ENCODE measurements around the gene PDE3B. TPM values are rescaled to one million over a fixed set of nuclear protein-coding genes. Genes with fewer than 3 reads are reported as not detected.

Gene PDE3B
- total and polyA plus RNA-seq, 9 of the 15 experiments (the other 6 are each of a cell fraction or from before 2014, with no cell fraction given) = 2.3 to 22.5 (median 12.2) TPM

- no peak for TF ChIP-seq FOXO4 (CRISPR knock-in tag; IDR thresholded peaks at IDR 0.05)
- TF ChIP-seq, protein P1, sequence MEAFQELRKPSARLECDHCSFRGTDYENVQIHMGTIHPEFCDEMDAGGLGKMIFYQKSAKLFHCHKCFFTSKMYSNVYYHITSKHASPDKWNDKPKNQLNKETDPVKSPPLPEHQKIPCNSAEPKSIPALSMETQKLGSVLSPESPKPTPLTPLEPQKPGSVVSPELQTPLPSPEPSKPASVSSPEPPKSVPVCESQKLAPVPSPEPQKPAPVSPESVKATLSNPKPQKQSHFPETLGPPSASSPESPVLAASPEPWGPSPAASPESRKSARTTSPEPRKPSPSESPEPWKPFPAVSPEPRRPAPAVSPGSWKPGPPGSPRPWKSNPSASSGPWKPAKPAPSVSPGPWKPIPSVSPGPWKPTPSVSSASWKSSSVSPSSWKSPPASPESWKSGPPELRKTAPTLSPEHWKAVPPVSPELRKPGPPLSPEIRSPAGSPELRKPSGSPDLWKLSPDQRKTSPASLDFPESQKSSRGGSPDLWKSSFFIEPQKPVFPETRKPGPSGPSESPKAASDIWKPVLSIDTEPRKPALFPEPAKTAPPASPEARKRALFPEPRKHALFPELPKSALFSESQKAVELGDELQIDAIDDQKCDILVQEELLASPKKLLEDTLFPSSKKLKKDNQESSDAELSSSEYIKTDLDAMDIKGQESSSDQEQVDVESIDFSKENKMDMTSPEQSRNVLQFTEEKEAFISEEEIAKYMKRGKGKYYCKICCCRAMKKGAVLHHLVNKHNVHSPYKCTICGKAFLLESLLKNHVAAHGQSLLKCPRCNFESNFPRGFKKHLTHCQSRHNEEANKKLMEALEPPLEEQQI (IDR thresholded peaks at IDR 0.05) = peak; percentile 97
- no peak for TF ChIP-seq ZFX (CRISPR knock-in tag; IDR thresholded peaks at IDR 0.05)
- TF ChIP-seq ZNF232 (CRISPR knock-in tag; IDR thresholded peaks at IDR 0.05) = no peak
- no peak for TF ChIP-seq IRF1 (CRISPR knock-in tag; IDR thresholded peaks at IDR 0.05; ENCODE audit: borderline replicate concordance)
- no peak for TF ChIP-seq PHTF2 (CRISPR knock-in tag; IDR thresholded peaks at IDR 0.05)
- TF ChIP-seq PTBP1 (IDR thresholded peaks at IDR 0.05; ENCODE audit: low read depth, low read length) = no peak
- TF ChIP-seq, protein P2, sequence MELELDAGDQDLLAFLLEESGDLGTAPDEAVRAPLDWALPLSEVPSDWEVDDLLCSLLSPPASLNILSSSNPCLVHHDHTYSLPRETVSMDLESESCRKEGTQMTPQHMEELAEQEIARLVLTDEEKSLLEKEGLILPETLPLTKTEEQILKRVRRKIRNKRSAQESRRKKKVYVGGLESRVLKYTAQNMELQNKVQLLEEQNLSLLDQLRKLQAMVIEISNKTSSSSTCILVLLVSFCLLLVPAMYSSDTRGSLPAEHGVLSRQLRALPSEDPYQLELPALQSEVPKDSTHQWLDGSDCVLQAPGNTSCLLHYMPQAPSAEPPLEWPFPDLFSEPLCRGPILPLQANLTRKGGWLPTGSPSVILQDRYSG (tag; conservative IDR thresholded peaks at IDR 0.05; ENCODE audit: low read depth) = no peak
- no peak for TF ChIP-seq SETDB1 (IDR thresholded peaks at IDR 0.05; ENCODE audit: low read length)
- TF ChIP-seq SRF (CRISPR knock-in tag; IDR thresholded peaks at IDR 0.05) = 0 out of 4 replicates have a peak, but pooled peaks of 1 of the 2 experiments have one; percentile 48
- TF ChIP-seq ZC3H11A (IDR thresholded peaks at IDR 0.05; ENCODE audit: low read depth, low read length) = no peak
- 0 out of 2 replicates have a peak, but pooled peaks have one; percentile 33 for TF ChIP-seq NFXL1 (CRISPR knock-in tag; IDR thresholded peaks at IDR 0.05)
- TF ChIP-seq NCOR1 (IDR thresholded peaks at IDR 0.05) = peak; percentile 92
- TF ChIP-seq ZNF197 (CRISPR knock-in tag; IDR thresholded peaks at IDR 0.05; ENCODE audit: low read depth) = no peak
- TF ChIP-seq U2AF2 (optimal IDR thresholded peaks at IDR 0.05; ENCODE audit: low read depth, low read length) = no peak
- TF ChIP-seq HOXB6 (CRISPR knock-in tag; IDR thresholded peaks at IDR 0.05; ENCODE audit: borderline replicate concordance) = no peak
- peak; percentile 87 for TF ChIP-seq ZEB2 (IDR thresholded peaks at IDR 0.05)
- TF ChIP-seq SLC30A9 (CRISPR knock-in tag; IDR thresholded peaks at IDR 0.05) = no peak
- TF ChIP-seq TBL1XR1 (IDR thresholded peaks at IDR 0.05; ENCODE audit: low read length in 2 of 2) = peak in 1 of 2 experiments; percentile 86; a peak in 2 of 4 replicates
- no peak for TF ChIP-seq ZNF589 (CRISPR knock-in tag; IDR thresholded peaks at IDR 0.05; ENCODE audit: low read depth)
- TF ChIP-seq, protein P3, sequence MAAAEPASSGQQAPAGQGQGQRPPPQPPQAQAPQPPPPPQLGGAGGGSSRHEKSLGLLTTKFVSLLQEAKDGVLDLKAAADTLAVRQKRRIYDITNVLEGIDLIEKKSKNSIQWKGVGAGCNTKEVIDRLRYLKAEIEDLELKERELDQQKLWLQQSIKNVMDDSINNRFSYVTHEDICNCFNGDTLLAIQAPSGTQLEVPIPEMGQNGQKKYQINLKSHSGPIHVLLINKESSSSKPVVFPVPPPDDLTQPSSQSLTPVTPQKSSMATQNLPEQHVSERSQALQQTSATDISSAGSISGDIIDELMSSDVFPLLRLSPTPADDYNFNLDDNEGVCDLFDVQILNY (CRISPR knock-in tag; IDR thresholded peaks at IDR 0.05) = no peak
- TF ChIP-seq ZNF311 (CRISPR knock-in tag; IDR thresholded peaks at IDR 0.05) = 0 out of 2 replicates have a peak, but pooled peaks have one; percentile 60
Observed at GRCh38 chr11:14656536-14657457, 13.2 kb downstream of the PDE3B start (continued).

Measured in K562 (cell line).